HG03139 (cell line): ENCODE results near the gene NEU1.
A peak's percentile ranks its signal among the peaks of the same experiment; 100 is the strongest.
"Not testable (repeated sequence)": the region's sequence is repeated elsewhere in the genome, so short reads cannot be mapped to it uniquely, and the experiment has no call there.

ENCODE experiments used
- ATAC-seq: cut with Tn5 transposase; IDR thresholded peaks from one replicate; pipeline ENCODE4 v1.9.1; 2021; ENCODE audit not compliant: unreplicated experiment

NEU1 gene

GRCh38 chr6:31847276-31847978, 15.2 kb downstream of the NEU1 start:
- ATAC-seq: no peak

GRCh38 chr6:31844507-31844906, 18.1 kb downstream of the NEU1 start:
- ATAC-seq: no peak

GRCh38 chr6:31842053-31842452, 20.6 kb downstream of the NEU1 start:
- ATAC-seq: no peak

- not testable (repeated sequence) for ATAC-seq
Measured at GRCh38 chr6:31839779-31840126, 22.9 kb downstream of the NEU1 start.

- ATAC-seq: no peak
Measured at GRCh38 chr6:31838968-31839367, 23.7 kb downstream of the NEU1 start.

GRCh38 chr6:31838114-31838553, 24.5 kb downstream of the NEU1 start:
- not testable (repeated sequence) for ATAC-seq

- no peak for ATAC-seq
Measured at GRCh38 chr6:31837369-31838113, 25.1 kb downstream of the NEU1 start.

GRCh38 chr6:31836474-31837368, 25.9 kb downstream of the NEU1 start:
- no peak for ATAC-seq

GRCh38 chr6:31836047-31836473, 26.6 kb downstream of the NEU1 start:
- ATAC-seq: no peak

GRCh38 chr6:31834367-31835250, 28.0 kb downstream of the NEU1 start:
- ATAC-seq: peak; percentile 37

- ATAC-seq: no peak
Measured at GRCh38 chr6:31831350-31832215, 31.0 kb downstream of the NEU1 start.

- no peak for ATAC-seq
Measured at GRCh38 chr6:31830886-31831335, 31.7 kb downstream of the NEU1 start.

GRCh38 chr6:31829633-31830283, 32.9 kb downstream of the NEU1 start:
- no peak for ATAC-seq

- ATAC-seq: peak; percentile 52
Measured at GRCh38 chr6:31827286-31828079, 35.1 kb downstream of the NEU1 start, which contains the start of gene HSPA1B. Gene HSPA1B (plus strand): TSS chr6:31827738. CDS start chr6:31827951, 213 bp downstream.

GRCh38 chr6:31826793-31827285, 35.8 kb downstream of the NEU1 start:
- ATAC-seq: no peak

GRCh38 chr6:31825553-31825952, 37.1 kb downstream of the NEU1 start:
- no peak for ATAC-seq

GRCh38 chr6:31823592-31824196, 38.9 kb downstream of the NEU1 start:
- not testable (repeated sequence) for ATAC-seq
